HepG2 (cell line): Measurements from ENCODE around the gene HSPA1B. TPM values are rescaled to one million over a fixed set of nuclear protein-coding genes. Genes with fewer than 3 reads are reported as not detected.

Source experiments
- CHD4 ChIP-seq: fragments of 200-600 bp; sonication (generic); IDR thresholded peaks from 2 replicates; pipeline ENCODE4 v1.7.0; 2017; ENCODE audit warnings: mild to moderate bottlenecking, low read length, borderline replicate concordance
- IRX3 ChIP-seq: sonication (generic); formaldehyde crosslinking; IDR thresholded peaks from 2 replicates; pipeline ENCODE4 v1.8.1; 2023; ENCODE audit warnings: mild to moderate bottlenecking, low read depth, missing genetic modification reagents, borderline replicate concordance
- ZBTB1 ChIP-seq: sonication (generic); formaldehyde crosslinking; IDR thresholded peaks from 2 replicates; pipeline ENCODE4 v1.4.0; 2020; ENCODE audit warnings: missing genetic modification reagents, borderline replicate concordance
- ZBTB40 ChIP-seq, 2 experiments: fragments of 450-650 bp in 1 of 2; sonication (generic) in 1 of 2; formaldehyde crosslinking in 1 of 2; IDR thresholded peaks; 2 replicates each; pipeline versions ENCODE4 v1.6.1 to v1.8.0; 2016 to 2022; ENCODE audit warnings: antibody characterized with exemption in 1 of 2, mild to moderate bottlenecking in 1 of 2, missing genetic modification reagents in 1 of 2
- ZNF383 ChIP-seq: sonication (generic); formaldehyde crosslinking; IDR thresholded peaks from 2 replicates; pipeline ENCODE4 v1.4.0; 2020; ENCODE audit warnings: missing genetic modification reagents, mild to moderate bottlenecking, borderline replicate concordance
- ZNF678 ChIP-seq: sonication (generic); formaldehyde crosslinking; IDR thresholded peaks from 2 replicates; pipeline ENCODE4 v1.4.0; 2020; ENCODE audit warnings: mild to moderate bottlenecking, missing genetic modification reagents
- polyA plus RNA-seq, 8 experiments: library from polyadenylated mRNA; depleted of rRNA in 3 of 8; stranded (reverse) in 7 of 8; unstranded in 1 of 8; fragments of >200 nt; fragmentation: Illumina TruSeq in 4 of 8; extraction: Trizol in 4 of 8; gene quantifications; 2 replicates each; pipeline versions ENCODE4 v1.2.1 to v1.2.3, GENCODE V29; 2011 to 2016; ENCODE audit warnings: low read depth in 4 of 8, missing spikeins in 1 of 8, mixed read lengths in 1 of 8; ENCODE audit not compliant: insufficient read depth in 1 of 8
- total RNA-seq, 5 experiments: library from RNA; depleted of rRNA; stranded (reverse); fragments of >200 nt; fragmentation: Illumina TruSeq; extraction: Trizol; gene quantifications; 2 replicates each; pipeline ENCODE4 v1.2.3, GENCODE V29; 2016; ENCODE audit warnings: low read depth in 1 of 5

Gene HSPA1B
- total and polyA plus RNA-seq, 2 of the 13 experiments (the other 11 are each of a cell fraction or from before 2014, with no cell fraction given), result 26.0 to 186 TPM

- no peak for TF ChIP-seq IRX3
- 0 out of 2 replicates have a peak, but pooled peaks have one; percentile 5 for TF ChIP-seq ZNF383
- no peak for TF ChIP-seq ZBTB40 (IDR thresholded peaks at IDR 0.05)
- peak; percentile 4; the same call in 1 of the 2 replicates for TF ChIP-seq ZBTB40 (CRISPR knock-in tag; IDR thresholded peaks at IDR 0.05)
- no peak for TF ChIP-seq CHD4
- TF ChIP-seq ZBTB1 (CRISPR knock-in tag), result no peak
- 0 out of 2 replicates have a peak, but pooled peaks have one; percentile 12 for TF ChIP-seq ZNF678 (CRISPR knock-in tag)
Observed at GRCh38 chr6:31861919-31862343, 34.4 kb downstream of the HSPA1B start (continued).
